Cardiac muscle cell (in vitro differentiated cells and primary cell): Measurements from ENCODE around the gene HOOK2. TPM values are rescaled to one million over a fixed set of nuclear protein-coding genes. Genes with fewer than 3 reads are reported as not detected.
A peak's percentile ranks its signal among the peaks of the same experiment; 100 is the strongest.

ENCODE experiments used
- DNase-seq, 2 donors: peaks; one replicate each; pipeline versions ENCODE4 v3.0.0 to v3.0.0-alpha.2; 2010 to 2017; ENCODE audit warnings: low read depth in 1 of 2, low spot score in 1 of 2
- H3K27ac ChIP-seq: fragments of 200-600 bp; sonication (generic); 2 replicates; pipeline ENCODE4 v1.5.1; 2016
- H3K27me3 ChIP-seq: fragments of 200-600 bp; sonication (generic); 2 replicates; pipeline ENCODE4 v1.6.0; 2016; ENCODE audit warnings: control low read depth
- H3K36me3 ChIP-seq: fragments of 200-600 bp; sonication (generic); 2 replicates; pipeline ENCODE4 v1.5.1; 2016; ENCODE audit warnings: control low read depth
- H3K4me1 ChIP-seq: fragments of 200-600 bp; sonication (generic); 2 replicates; pipeline ENCODE4 v1.8.1; 2017; ENCODE audit warnings: low read depth, mild to moderate bottlenecking, mixed run types
- H3K4me3 ChIP-seq: fragments of 200-600 bp; sonication (generic); 2 replicates; pipeline ENCODE4 v1.5.1; 2016; ENCODE audit warnings: mild to moderate bottlenecking
- H3K9me3 ChIP-seq: fragments of 200-600 bp; sonication (generic); 2 replicates; pipeline ENCODE4 v1.5.1; 2017; ENCODE audit warnings: low read depth, mild to moderate bottlenecking, control low read depth
- CTCF ChIP-seq: IDR thresholded peaks from 2 replicates; pipeline ENCODE4 v1.5.1; 2012; ENCODE audit warnings: low read depth, mild to moderate bottlenecking, low read length
- polyA plus RNA-seq: library from polyadenylated mRNA; unstranded; fragments of >200 nt; fragmentation: Nextera tagmentation; extraction: Ambion mirVana; gene quantifications from 2 replicates; pipeline ENCODE4 v1.2.1, GENCODE V29; 2016
- total RNA-seq: library from RNA; depleted of rRNA; stranded (reverse); fragments of >200 nt; gene quantifications from 2 replicates; pipeline ENCODE4 v1.2.3, GENCODE V29; 2016

HOOK2 gene
- total and polyA plus RNA-seq, 2 experiments from 2014 or later, result 31.1 to 54.4 TPM

- Histone ChIP-seq H3K27ac (no peak overlapping the region), H3K4me1 (peaks cover 4% of the 10 kb centered on the region), H3K36me3 (no peaks in the 10 kb centered on the region), H3K4me3 (no peak overlapping the region), H3K27me3 (peaks cover 48% of the 10 kb centered on the region), H3K9me3 (no peaks in the 10 kb centered on the region)
- DNase-seq, result no peak
- TF ChIP-seq CTCF, result no peak
These were observed 20.7 kb downstream of the HOOK2 start for GRCh38 chr19:12754465-12755196.

GRCh38 chr19:12752056-12752781 is 23.1 kb downstream of the HOOK2 start:
- TF ChIP-seq CTCF, result no peak
- H3K36me3 ChIP-seq, result peaks cover 3% of the 10 kb centered on the region

GRCh38 chr19:12751635-12752034 is 23.7 kb downstream of the HOOK2 start, which contains the start of gene BEST2:
Gene BEST2 (plus strand): TSS chr19:12751791. CDS start chr19:12752593, 802 bp downstream.
- Histone ChIP-seq H3K27ac (no peak within 1 kb of the TSS), H3K36me3 (peaks cover 4% of the 10 kb centered on the region), H3K9me3 (no peaks in the 10 kb centered on the region), H3K4me1 (peaks cover 4% of the 10 kb centered on the region), H3K27me3 (peaks cover 52% of the 10 kb centered on the region), H3K4me3 (no peak within 1 kb of the TSS)
- no peak for TF ChIP-seq CTCF
- no peak for DNase-seq

More at GRCh38 chr19:12752056-12752781, 23.1 kb downstream of the HOOK2 start:
- H3K27ac ChIP-seq, result no peak overlapping the region
- H3K4me1 ChIP-seq, result peaks cover 4% of the 10 kb centered on the region
- no peak overlapping the region for H3K4me3 ChIP-seq
- no peak for DNase-seq
- H3K9me3 ChIP-seq, result no peaks in the 10 kb centered on the region
- peaks cover 52% of the 10 kb centered on the region for H3K27me3 ChIP-seq

GRCh38 chr19:12750851-12751250 is 24.5 kb downstream of the HOOK2 start:
- no peaks in the 10 kb centered on the region for H3K4me1 ChIP-seq
- no peak for DNase-seq
- no peak overlapping the region for H3K27ac ChIP-seq
- peaks cover 52% of the 10 kb centered on the region for H3K27me3 ChIP-seq
- H3K4me3 ChIP-seq, result no peak overlapping the region
- no peaks in the 10 kb centered on the region for H3K9me3 ChIP-seq
- peaks cover 9% of the 10 kb centered on the region for H3K36me3 ChIP-seq
- TF ChIP-seq CTCF, result no peak

GRCh38 chr19:12749938-12750521 is 25.3 kb downstream of the HOOK2 start:
- no peaks in the 10 kb centered on the region for H3K9me3 ChIP-seq

More at GRCh38 chr19:12749938-12750521, 25.3 kb downstream of the HOOK2 start:
- H3K36me3 ChIP-seq, result peaks cover 9% of the 10 kb centered on the region
- H3K4me1 ChIP-seq, result no peaks in the 10 kb centered on the region
- no peak for TF ChIP-seq CTCF
- peaks cover 52% of the 10 kb centered on the region for H3K27me3 ChIP-seq
- H3K27ac ChIP-seq, result no peak overlapping the region
- no peak overlapping the region for H3K4me3 ChIP-seq
- DNase-seq, result peak in 1 of 2 donors; percentile 40
